ENCODE data around the gene HSDL1.

- TF ChIP-seq JUND (IDR thresholded peaks at IDR 0.05) (no peak), TAF1 (conservative IDR thresholded peaks at IDR 0.05) (no peak), YY1 (IDR thresholded peaks at IDR 0.05) (no peak), CTCF (IDR thresholded peaks at IDR 0.05; ENCODE audit: low read depth, low read length, missing input control) (no peak), EGR1 (IDR thresholded peaks at IDR 0.05; ENCODE audit: low read depth in 2 of 2) (no peak), FOXA1 (IDR thresholded peaks at IDR 0.05) (no peak), SP1 (IDR thresholded peaks at IDR 0.05) (no peak), GABPA (IDR thresholded peaks at IDR 0.05 in 1 of 2, conservative IDR thresholded peaks at IDR 0.05 in 1 of 2) (no peak), MAX (IDR thresholded peaks at IDR 0.05) (no peak)
- TF ChIP-seq, protein P1, sequence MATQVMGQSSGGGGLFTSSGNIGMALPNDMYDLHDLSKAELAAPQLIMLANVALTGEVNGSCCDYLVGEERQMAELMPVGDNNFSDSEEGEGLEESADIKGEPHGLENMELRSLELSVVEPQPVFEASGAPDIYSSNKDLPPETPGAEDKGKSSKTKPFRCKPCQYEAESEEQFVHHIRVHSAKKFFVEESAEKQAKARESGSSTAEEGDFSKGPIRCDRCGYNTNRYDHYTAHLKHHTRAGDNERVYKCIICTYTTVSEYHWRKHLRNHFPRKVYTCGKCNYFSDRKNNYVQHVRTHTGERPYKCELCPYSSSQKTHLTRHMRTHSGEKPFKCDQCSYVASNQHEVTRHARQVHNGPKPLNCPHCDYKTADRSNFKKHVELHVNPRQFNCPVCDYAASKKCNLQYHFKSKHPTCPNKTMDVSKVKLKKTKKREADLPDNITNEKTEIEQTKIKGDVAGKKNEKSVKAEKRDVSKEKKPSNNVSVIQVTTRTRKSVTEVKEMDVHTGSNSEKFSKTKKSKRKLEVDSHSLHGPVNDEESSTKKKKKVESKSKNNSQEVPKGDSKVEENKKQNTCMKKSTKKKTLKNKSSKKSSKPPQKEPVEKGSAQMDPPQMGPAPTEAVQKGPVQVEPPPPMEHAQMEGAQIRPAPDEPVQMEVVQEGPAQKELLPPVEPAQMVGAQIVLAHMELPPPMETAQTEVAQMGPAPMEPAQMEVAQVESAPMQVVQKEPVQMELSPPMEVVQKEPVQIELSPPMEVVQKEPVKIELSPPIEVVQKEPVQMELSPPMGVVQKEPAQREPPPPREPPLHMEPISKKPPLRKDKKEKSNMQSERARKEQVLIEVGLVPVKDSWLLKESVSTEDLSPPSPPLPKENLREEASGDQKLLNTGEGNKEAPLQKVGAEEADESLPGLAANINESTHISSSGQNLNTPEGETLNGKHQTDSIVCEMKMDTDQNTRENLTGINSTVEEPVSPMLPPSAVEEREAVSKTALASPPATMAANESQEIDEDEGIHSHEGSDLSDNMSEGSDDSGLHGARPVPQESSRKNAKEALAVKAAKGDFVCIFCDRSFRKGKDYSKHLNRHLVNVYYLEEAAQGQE (IDR thresholded peaks at IDR 0.05): no peak
- TF ChIP-seq, protein P2, sequence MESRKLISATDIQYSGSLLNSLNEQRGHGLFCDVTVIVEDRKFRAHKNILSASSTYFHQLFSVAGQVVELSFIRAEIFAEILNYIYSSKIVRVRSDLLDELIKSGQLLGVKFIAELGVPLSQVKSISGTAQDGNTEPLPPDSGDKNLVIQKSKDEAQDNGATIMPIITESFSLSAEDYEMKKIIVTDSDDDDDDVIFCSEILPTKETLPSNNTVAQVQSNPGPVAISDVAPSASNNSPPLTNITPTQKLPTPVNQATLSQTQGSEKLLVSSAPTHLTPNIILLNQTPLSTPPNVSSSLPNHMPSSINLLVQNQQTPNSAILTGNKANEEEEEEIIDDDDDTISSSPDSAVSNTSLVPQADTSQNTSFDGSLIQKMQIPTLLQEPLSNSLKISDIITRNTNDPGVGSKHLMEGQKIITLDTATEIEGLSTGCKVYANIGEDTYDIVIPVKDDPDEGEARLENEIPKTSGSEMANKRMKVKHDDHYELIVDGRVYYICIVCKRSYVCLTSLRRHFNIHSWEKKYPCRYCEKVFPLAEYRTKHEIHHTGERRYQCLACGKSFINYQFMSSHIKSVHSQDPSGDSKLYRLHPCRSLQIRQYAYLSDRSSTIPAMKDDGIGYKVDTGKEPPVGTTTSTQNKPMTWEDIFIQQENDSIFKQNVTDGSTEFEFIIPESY (IDR thresholded peaks at IDR 0.05): no peak
Observed at GRCh38 chr16:84109598-84110335, 35.2 kb downstream of the HSDL1 start.
